NCI-H2107 (cell line): Measurements from ENCODE around the gene TBC1D10B.

Experiments
- DNase-seq: peaks from one replicate; lab custom pipeline; 2025; lab: John Stamatoyannopoulos, UW

TBC1D10B gene

DNA sequence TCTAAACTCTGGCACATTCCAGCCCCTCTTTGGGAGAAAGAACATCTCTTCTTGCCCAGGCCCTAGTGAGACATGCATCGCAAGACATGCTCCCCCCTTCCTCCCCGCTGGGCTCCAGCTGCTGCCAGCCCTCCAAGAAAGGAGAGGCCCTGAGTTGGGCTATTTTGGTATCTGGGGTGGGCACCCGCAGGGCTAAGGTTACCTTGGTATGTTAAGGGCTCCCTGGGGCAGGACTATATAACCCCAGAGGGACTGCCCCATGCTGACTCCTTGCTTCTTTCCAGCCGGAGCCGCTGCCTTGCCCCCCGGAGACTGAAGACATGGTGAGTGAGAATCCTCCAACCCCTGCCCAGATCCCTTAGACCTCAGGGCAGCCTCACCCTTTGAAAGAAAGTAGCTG is 4.2 kb upstream of the TBC1D10B start, which contains the start of gene MYL11:
MYL11 (plus strand) TSS at position 265 of the 400 bp plus-strand sequence; CDS start at position 321, 56 bp downstream.
- DNase-seq, result no peak

DNA sequence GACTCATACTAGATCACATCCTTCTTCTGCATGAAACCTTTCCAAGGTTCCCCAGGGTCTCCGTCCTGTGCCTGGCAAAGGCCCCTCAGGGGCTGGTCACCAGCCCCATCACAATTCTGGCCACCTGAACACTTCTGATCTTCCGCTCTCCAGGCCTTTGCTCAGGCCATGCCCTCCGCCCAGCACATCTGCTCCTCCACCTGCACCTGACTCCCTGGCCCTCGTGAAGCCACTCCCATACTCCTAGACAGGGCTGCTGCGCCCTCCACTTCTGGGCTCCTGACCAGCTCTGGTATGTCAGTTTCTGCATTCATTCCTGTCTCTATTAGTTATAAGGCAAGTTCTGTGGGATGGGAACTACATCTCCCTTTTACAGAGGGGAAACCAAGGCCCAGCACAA is 2.4 kb upstream of the TBC1D10B start:
- no peak for DNase-seq

DNA sequence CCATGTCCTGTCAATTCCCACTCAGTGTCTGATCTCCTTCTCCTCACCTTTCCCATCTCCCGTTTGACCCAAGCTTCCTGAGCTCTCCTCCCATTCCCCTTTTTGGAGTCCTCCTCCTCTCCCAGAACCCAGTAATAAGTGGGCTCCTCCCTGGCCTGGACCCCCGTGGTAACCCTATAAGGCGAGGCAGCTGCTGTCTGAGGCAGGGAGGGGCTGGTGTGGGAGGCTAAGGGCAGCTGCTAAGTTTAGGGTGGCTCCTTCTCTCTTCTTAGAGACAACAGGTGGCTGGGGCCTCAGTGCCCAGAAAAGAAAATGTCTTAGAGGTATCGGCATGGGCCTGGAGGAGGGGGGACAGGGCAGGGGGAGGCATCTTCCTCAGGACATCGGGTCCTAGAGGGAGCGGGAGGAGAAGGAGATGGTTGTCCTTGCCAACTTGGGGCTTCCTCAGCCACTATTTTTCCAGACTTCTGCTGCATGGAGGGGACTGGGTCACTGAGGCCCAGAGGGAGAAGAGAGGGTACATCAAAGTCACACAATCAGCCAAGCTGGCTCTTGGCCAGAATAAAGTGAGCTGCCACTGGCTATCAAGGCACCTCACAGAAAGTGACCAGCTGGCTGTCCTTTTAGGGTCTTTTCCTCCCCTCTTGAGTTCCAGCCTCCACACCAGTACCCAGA is 1.9 kb upstream of the TBC1D10B start:
- DNase-seq, result no peak

DNA sequence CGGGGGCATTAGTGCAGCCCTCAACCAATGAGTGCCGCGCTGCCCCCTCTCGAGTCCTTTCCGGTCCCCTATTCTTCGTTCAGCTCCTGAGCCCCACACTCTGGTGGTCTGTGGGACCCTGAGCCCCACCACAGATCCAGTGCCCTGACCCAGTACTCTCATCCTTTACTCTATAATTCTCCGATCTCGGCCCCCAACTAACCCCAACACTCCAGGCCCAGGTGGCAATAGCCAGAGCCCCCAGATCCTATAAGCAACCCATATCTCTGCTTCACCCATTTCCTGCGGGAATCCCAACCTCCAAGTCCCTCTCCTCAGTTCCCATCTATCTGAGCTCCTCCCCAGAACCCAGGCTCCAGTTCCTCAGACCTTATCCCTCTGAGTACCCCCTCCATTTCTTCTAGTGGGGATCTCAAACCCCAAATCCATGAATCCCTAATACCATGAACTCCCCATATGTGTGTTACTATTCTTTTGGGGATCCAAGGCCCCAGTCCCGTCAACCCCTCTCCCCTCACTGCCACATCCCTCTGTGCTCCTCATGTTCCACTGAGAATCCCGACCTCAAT is 1.0 kb upstream of the TBC1D10B start:
- no peak for DNase-seq

DNA sequence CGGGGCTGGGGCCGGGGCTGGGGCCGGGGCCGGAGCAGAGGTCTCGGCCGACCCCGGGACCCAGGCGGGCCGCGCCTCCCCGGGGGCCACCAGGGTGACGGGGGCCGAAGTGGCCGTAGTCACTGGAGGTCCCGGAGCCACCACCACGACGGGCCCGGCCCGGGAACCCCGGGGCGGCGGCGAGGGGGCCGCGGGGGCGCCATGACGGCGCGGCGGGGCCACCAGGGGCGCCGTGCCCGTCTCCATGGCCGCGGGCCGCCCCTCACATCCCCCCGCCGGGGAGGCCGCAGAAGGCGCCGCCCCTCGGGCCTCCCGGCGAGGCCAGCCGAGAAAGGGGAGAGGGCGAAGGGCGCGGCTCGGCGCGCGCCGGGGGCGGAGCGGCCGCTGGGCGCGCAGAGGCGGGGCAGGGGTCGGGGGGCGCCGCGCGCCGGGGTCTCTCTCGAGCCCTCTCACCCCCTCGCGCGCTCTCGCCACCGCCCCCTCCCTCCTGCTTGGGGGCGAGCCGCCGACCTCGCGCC is 297 bp downstream of the TBC1D10B start:
- DNase-seq, result no peak

DNA sequence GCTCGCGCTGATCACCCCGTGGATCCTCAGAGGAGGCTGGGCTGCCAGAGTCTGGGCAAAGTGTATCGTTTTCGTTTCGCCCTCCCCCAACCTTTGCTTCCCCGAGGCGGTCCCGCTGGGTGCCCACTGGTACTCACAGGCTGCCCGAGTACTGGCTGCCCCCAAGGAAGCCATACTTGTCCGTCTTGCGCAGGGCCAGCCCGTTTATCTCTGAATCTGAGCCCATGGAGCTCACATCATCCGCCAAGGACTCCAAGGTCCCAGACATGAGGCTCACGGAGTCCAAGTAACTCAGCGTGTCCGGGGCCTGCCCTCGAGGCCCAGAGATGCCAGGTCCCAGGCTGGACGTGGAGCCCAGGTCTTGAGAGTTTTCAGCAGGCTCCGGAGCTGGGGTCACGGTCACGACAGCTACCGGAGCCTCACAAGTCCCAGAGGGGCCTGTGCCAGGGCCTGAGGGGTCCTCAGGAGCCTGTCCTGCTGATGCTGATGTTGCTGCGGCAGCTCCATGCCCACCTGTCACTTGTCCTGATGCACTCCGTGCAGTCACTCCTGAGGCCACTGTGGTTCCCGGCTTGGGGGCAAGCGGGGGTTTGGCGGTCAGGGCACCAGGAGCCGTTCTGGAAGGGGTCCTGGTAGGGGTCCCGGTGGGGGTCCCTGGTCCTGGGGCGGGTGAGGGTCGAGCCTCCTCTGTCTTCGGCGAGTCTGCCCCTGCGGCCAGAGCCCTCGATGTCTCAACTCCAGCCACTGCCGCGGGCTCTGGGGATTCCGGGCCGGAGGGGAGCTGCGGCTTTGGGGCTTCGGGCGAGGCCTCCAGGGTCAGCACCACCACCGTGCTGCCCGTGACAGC is 980 bp downstream of the TBC1D10B start:
- no peak for DNase-seq

DNA sequence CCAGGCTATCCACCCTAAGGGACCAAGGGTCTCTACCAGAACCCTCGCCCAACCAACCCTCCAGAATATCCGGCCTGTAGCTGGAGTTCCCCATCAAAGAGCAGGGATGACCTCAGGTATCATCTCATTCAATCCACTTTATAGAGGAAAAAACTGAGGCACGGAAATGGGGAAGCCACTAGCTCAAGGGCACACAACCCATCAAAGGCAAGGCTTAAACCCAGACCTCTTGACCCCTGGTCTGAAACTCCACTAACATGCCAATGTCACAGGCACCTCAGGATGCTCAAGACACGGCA is 1.6 kb downstream of the TBC1D10B start:
- no peak for DNase-seq

DNA sequence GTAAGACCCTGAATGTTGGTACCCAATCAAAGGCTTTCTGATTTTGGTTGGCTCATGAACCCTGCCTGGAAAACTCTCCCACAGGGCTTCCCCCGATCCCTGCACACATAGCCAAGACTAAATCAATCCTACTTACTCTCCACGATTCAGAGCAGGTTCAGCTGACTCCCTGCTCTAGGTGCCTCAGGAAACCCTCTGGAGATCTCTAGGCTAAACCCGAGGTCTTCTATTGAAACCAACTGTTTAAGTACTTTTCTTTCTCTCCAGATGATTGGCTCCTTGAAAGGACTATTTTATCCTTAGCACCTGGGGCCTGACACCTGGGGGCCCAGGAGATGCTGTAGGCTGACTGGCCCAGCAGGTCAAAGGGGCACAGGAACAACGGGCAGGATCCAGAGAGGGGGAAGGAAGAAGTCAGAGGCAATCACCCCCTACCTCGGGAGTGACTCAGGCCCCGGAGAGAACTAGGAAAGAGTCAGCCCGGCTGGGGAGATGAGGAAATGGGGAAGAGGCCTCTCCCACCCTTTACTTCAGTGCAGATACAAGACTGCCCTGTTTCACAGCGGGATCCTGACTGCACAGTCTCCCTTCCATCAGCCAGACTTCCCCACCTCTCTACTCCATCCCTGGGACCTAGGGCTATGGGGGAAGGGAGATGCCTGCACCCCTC is 2.0 kb downstream of the TBC1D10B start:
- DNase-seq, result no peak

DNA sequence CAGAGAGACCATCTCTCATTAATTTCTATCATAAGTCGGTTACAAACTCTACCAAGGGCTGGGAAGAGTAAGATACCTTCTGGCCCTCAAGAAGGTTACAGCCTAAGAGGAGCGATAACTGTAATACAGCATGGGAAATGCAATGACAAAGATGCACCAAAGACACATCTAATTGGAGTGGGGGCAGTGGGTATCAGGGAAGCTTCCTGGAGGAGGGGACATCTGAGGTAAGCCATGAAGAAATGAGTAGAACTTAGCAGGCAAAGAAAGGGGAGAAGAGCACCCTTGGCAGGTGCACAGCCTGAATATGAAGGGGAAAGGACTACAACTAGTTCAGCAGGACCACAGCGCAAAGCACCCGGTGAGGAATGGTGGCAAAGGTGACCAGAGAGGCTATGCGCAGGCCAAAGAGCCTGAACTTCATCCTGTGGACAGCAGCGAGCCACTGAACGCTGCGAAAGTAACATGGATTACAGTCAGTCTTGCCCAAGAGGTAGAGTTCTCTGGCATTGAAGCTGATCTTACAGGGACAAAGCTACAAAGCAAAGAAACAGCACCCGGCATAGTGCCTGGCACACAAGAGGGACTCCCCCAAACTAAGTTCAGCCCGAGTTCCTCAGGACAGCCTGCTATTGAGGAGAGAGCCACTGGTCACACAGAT is 2.8 kb downstream of the TBC1D10B start:
- no peak for DNase-seq

DNA sequence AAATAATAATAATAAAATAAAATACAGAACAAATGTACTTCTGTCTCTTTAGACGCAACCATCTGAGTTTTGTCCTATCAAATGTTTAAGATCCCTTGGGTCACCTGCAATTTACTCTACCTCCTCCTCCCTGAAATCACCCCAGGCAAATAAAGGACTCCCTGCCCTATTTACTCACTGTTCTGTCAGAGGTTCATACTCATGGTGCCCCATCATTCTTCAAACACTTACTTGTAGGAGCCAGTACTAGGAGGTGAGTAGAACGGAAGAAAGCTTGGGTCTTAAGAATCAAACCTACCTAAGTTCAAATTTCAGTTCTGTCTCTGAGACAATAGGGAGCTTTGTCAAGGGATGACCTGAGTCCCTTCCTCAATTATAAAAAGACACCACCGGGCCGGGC is 3.8 kb downstream of the TBC1D10B start:
- DNase-seq, result no peak

DNA sequence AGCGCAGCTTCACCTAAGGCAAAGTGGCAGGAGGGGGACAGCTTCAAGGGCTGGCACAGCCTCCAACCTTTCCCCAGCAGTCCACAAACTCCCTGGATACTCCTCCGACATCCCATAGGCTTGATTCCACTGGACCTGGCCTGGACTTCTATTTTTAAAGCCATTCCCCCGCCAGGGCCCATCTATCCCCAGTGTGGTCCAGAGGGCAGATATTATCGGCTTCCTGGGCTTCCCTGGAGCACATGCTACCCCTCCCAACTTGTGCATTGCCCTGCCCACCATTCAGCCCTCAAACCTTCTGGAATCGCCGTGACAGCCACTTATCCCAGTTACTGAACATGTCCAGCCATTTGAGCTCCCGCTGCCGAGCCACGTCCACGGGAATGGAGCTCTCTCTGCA is 5.1 kb downstream of the TBC1D10B start:
- no peak for DNase-seq

DNA sequence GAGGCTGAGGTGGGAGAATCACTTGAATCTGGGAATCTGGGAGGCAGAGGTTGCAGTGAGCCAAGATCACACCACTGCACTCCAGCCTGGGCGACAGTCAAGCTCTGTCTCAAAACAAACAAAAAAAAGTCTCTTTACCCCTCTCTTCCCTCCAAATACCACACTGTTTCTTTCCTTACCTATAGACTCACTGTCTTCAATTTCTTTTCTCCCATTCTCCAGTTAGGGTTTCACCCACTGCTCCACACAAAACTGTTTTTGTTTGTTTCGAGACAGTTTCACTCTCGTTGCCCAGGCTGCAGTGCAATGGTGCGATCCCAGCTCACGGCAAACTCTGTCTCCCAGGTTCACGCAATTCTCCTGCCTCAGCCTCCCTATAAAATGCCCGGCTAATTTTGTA is 9.1 kb downstream of the TBC1D10B start:
- no peak for DNase-seq

DNA sequence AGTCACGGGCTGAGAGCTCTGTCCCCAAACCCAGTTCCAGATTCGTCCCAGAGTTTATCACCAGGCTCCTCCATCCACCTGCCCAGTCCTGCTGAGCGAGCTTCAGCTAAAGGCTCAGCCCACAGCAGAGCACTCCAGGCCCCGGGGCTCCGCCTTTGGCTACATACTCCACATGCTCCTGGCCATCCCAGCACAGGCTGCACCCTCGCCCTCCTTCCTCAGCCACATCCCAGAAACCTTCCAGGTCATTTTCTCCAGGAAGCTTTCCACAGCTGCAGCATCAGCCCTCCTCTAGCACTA is 10.5 kb downstream of the TBC1D10B start:
- DNase-seq, result no peak

DNA sequence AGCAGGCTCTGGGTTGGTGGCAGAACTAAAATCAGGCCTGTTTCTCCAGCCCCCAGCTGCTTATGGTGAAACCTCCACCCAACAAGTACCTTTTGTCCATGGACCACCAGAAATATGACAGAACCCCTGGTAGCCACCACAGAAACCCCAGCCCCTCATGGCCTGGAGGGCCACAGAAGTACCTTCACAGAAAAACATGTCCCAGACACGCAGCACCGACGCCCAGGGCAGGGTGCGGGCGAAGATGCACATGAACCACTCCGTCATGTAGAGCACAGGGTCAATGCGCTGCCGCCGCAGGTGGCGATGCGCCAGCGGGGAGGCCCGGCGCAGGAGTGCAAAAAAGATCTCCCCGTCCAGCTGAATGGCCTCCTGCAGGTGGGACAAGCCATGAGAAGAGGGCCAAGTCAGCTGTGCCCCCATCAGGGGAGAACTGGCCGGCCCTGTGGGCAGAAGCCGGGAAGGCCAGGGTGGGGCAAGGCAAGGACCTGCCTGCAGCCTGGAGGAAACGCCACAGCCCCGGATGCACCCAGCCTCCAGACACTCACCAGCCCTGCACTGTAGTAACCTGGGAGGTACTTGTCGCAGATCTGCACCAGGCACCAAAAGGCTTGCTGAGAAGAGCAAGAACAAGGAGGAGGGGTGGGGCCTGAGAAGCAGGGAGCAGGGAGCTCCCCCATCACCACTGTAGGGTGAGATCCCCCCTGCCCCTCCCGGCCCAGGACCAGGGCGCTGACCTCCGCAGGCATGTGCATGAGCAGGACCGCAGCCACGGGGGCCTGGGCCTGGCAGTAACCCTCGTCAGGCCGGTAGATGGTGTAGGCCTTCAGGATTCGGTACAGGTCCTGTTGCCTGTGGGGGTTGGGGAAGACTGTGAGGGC is 11.1 kb downstream of the TBC1D10B start:
- DNase-seq, result no peak

DNA sequence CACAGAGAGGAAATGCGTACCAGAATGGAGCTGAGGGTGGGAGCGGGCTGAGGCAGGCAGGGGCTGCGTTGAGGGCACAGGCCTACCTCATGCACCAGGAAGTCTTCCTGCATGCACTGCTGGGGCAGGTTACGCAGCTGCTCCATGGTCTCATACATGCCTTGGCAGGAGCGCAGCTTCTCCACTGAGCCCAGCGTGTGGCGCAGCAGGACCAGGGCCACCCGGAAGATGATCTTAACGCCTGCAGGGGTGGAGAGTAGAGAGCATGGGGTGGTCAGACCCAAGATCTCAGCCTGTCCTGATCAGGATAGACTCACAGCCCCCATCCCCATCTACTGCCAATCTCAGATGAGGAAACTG is 11.7 kb downstream of the TBC1D10B start:
- DNase-seq, result no peak

DNA sequence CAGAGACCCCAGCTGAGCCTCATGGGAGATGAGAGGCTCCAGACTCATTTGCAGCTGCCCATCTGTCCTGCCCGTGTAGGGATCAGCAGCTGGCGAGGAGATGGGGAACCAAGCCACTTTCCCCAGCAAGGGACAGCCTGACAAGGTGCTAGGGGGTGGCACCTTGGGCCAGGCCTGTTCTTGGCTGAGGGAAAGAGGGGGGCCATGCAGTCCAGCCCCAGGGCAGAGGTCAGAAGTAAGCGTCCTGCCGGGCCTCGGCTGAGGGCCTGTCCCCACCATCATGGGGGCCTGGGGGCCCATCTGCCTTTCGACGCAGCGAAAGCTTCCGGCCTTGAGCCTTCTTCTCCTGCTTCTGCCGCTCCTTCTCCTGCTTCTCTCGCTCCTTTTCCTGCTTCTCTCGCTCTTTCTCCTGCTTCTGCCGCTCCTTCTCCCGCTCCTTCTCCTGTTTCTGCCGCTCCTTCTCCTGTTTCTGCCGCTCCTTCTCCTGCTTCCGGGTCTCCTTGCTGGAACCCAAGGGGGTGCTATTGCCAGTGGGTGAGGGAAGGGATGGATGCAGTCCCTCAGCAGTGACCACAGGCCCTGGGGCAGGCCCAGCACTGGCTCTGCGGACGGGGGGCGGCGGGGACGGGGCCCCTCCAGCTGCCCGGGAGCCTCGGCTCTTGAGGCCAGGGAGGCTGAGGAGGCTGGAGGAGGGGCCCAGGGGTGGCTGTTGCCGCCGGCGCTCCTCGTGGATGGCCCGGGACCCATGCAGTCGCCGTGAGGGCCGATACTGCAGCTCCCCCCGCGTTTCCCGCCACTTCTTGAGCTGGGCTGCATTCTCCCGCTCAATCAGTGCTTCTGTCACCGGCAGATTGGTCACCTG is 12.3 kb downstream of the TBC1D10B start:
- no peak for DNase-seq

DNA sequence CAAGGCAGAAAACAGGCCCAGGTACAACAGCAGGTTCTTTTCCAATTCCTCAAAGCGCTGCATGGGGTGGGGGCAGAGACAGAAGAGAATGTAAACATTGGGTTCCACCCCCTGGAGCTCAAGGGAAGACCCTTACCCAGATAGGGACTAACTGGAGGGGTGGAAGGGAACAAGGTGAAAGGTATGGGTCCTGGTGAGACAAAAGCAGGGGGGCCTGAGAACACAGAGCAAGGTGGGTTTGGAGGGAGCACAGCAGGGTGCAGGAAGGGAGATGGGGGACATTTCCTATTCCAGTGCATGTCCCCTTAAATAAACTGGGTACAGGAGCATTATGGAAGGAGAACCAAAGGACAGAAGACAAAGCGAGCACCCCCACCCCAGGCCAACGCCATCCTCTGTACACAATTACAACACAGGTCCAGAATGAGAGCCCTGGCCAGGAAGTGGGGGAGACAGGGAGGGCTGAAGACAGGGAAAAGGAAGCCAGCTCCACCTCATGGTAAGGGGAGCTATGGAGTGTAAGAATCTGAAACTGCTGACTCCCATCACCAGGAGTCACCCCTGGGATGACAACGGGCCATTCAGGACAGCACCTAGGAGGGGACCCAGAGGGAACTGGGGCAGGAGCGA is 13.1 kb downstream of the TBC1D10B start:
- no peak for DNase-seq

DNA sequence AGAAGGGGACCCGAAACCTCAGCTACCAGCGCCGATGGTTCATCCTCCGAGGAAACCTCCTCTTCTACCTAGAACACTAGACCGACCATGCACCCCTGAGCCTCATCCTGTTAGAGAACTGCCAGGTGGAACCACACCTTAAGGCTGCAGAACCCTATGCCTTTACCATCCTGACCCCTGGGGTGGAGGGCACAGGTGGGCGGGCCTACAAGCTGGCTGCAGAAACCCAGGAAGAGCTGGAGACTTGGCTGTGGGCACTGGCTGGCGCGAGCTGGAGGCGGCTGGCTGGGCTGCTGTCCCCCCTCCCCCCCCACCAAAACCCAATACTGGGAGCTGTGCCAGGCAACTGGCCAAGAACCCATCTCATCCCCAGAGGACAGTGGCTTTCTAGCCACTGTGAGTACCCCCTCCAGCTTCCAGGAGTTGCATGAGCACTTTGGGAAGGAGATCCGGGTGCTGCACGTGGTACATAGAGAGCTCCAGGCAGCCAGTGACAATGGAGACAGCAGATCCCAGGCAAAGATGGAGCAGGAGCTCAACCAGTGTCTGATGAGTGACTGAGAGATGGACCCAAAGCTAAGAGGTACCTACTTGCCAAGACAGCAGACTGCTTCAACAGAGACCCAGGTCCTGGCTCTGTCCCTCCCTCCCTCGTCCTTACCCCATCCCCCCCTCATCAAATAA is 13.8 kb downstream of the TBC1D10B start:
- DNase-seq, result peak; percentile 21

DNA sequence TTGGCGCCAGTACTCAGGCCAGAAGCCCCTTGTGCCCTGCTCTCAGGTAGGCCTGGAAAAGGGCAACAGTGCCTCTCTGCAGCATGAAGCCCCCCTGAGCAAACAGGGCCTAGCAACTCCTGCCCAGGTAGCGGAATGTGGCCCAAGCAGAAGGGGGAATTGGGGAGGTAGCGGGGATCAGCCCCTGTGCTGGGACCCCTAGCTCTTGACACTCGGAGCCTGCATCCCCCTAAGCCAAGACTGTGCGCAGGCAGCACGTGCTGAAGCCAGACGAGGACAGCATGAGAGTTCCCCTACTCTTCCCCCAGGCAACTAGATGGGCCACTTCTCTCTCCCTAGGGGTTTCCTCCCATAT is 14.4 kb downstream of the TBC1D10B start:
- no peak for DNase-seq
